HCT116 (cell line): Measurements from ENCODE around the gene ERBB4. TPM values are rescaled to one million over a fixed set of nuclear protein-coding genes. Genes with fewer than 3 reads are reported as not detected.
A peak's percentile ranks its signal among the peaks of the same experiment; 100 is the strongest.

Experiments
- ATAC-seq: fragments of 200-7000 bp; cut with Tn5 transposase; 2 replicates; pipeline ENCODE4 v1.9.1; 2020; ENCODE audit warnings: mild to moderate bottlenecking, moderate library complexity
- BruUV-seq: library from RNA; stranded (reverse); fragments of 400-500 nt; replicated peaks from 2 replicates; lab custom pipeline; 2021; lab: Mats Ljungman, UMichigan
- CTCF ChIA-PET: fragments of 300-600 bp; sonication (Branson Sonifier 250); formaldehyde crosslinking; loops from one replicate; lab custom pipeline; 2021; ENCODE audit warnings: antibody characterized with exemption; lab: Charles Lee
- POLR2A ChIA-PET: fragments of 300-600, 350-600 bp; sonication (Branson Sonifier 250); formaldehyde crosslinking; loops from one replicate; lab custom pipeline; 2021; ENCODE audit warnings: antibody characterized with exemption; lab: Charles Lee
- RAD21 ChIA-PET, 2 experiments: fragments of 300-600 bp; sonication (Branson Sonifier 250); formaldehyde crosslinking; loops; one replicate each; lab custom pipeline; 2023; ENCODE audit warnings: low total read pairs in 2 of 2; ENCODE audit not compliant: uncharacterized antibody in 2 of 2, unreplicated experiment in 2 of 2, low non-redundant PET in 1 of 2; lab: Charles Lee
- DNase-seq: peaks from one replicate; pipeline ENCODE4 v3.0.0-alpha.2; 2010; ENCODE audit warnings: low read depth, low spot score
- H2AFZ ChIP-seq: fragments of 200-600 bp; shearing (Covaris generic), sonication (generic); 2 replicates; pipeline ENCODE4 v1.6.1; 2017; ENCODE audit warnings: low read depth, mixed run types, mixed read lengths, antibody characterized with exemption, low read length; ENCODE audit not compliant: poor library complexity, severe bottlenecking
- H3K27ac ChIP-seq: 2 replicates; pipeline ENCODE4 v1.5.1; 2012; ENCODE audit warnings: low read depth, low read length
- H3K27me3 ChIP-seq: fragments of 200-600 bp; sonication (generic); 2 replicates; pipeline ENCODE4 v1.6.1; 2016; ENCODE audit warnings: mixed run types, low read length, mixed read lengths; ENCODE audit not compliant: insufficient read depth
- H3K36me3 ChIP-seq, 2 experiments: fragments of 200-500 bp in 1 of 2; fragments of 200-600 bp in 1 of 2; sonication (Bioruptor generic) in 1 of 2; sonication (generic) in 1 of 2; 2 replicates each; pipeline versions ENCODE4 v1.5.1 to v1.6.1; 2014 to 2016; ENCODE audit warnings: low read length in 2 of 2, inconsistent platforms in 1 of 2, mixed read lengths in 1 of 2, mixed run types in 1 of 2; ENCODE audit not compliant: insufficient read depth in 2 of 2, control insufficient read depth in 1 of 2
- H3K4me1 ChIP-seq, 2 experiments: fragments of 200-600 bp in 1 of 2; sonication (generic) in 1 of 2; 2 replicates each; pipeline versions ENCODE4 v1.5.1 to v1.6.1; 2012 to 2017; ENCODE audit warnings: low read length in 2 of 2, inconsistent platforms in 1 of 2, mild to moderate bottlenecking in 1 of 2, mixed read lengths in 1 of 2, mixed run types in 1 of 2, moderate library complexity in 1 of 2; ENCODE audit not compliant: insufficient read depth in 2 of 2, control insufficient read depth in 1 of 2
- H3K4me2 ChIP-seq: fragments of 200-600 bp; sonication (generic); 2 replicates; pipeline ENCODE4 v1.6.1; 2017; ENCODE audit warnings: mixed run types, low read length, mixed read lengths
- H3K4me3 ChIP-seq, 2 experiments: fragments of 200-600 bp in 1 of 2; sonication (generic) in 1 of 2; replicated peaks in 1 of 2; 2 replicates each; pipeline ENCODE4 v1.5.1; 2011 to 2016; ENCODE audit warnings: low read length in 2 of 2, control low read depth in 1 of 2, low read depth in 1 of 2, mild to moderate bottlenecking in 1 of 2, mixed read lengths in 1 of 2, mixed run types in 1 of 2
- H3K79me2 ChIP-seq: fragments of 200-600 bp; sonication (generic); 2 replicates; pipeline ENCODE4 v1.6.1; 2017; ENCODE audit warnings: mild to moderate bottlenecking, mixed run types, low read length, moderate library complexity, mixed read lengths; ENCODE audit not compliant: insufficient read depth
- H3K9ac ChIP-seq: fragments of 200-600 bp; sonication (generic); 2 replicates; pipeline ENCODE4 v1.6.1; 2016; ENCODE audit warnings: low read length, mixed read lengths
- H3K9me2 ChIP-seq: fragments of 200-600 bp; sonication (generic), shearing (Covaris generic); 2 replicates; pipeline ENCODE4 v1.6.1; 2017; ENCODE audit warnings: mixed run types, mild to moderate bottlenecking, moderate library complexity; ENCODE audit not compliant: insufficient read depth
- H3K9me3 ChIP-seq, 2 experiments: fragments of 200-500 bp in 1 of 2; fragments of 200-600 bp in 1 of 2; sonication (Bioruptor generic) in 1 of 2; sonication (generic) in 1 of 2; 2 replicates each; pipeline ENCODE4 v1.6.1; 2014 to 2017; ENCODE audit warnings: low read length in 2 of 2, mixed read lengths in 2 of 2, inconsistent platforms in 1 of 2, low read depth in 1 of 2, mild to moderate bottlenecking in 1 of 2, mixed run types in 1 of 2, moderate library complexity in 1 of 2; ENCODE audit not compliant: control insufficient read depth in 1 of 2, insufficient read depth in 1 of 2
- H4K20me1 ChIP-seq: fragments of 200-600 bp; sonication (generic), shearing (Covaris generic); 2 replicates; pipeline ENCODE4 v1.6.1; 2017; ENCODE audit warnings: mixed run types, mild to moderate bottlenecking, moderate library complexity; ENCODE audit not compliant: insufficient read depth
- CEBPB ChIP-seq: IDR thresholded peaks from 2 replicates; pipeline ENCODE4 v1.6.1; 2012; ENCODE audit warnings: low read depth
- ELF1 ChIP-seq: IDR thresholded peaks from 2 replicates; pipeline ENCODE4 v1.6.1; 2012; ENCODE audit warnings: low read depth, borderline replicate concordance
- EZH2phosphoT487 ChIP-seq: fragments of 200-600 bp; IDR thresholded peaks from 2 replicates; pipeline ENCODE4 v1.6.1; 2018; ENCODE audit warnings: antibody characterized with exemption, borderline replicate concordance
- FOSL1 ChIP-seq: IDR thresholded peaks from 2 replicates; pipeline ENCODE4 v1.6.1; 2012; ENCODE audit warnings: low read depth
- MAX ChIP-seq: IDR thresholded peaks from 2 replicates; pipeline ENCODE4 v1.6.1; 2012
- POLR2AphosphoS5 ChIP-seq: IDR thresholded peaks from 2 replicates; pipeline ENCODE4 v1.6.1; 2011; ENCODE audit warnings: mild to moderate bottlenecking, low read depth, low read length, moderate library complexity
- RAD21 ChIP-seq: IDR thresholded peaks from 2 replicates; pipeline ENCODE4 v1.6.1; 2012; ENCODE audit warnings: low read depth, mild to moderate bottlenecking
- REST ChIP-seq: IDR thresholded peaks from 2 replicates; pipeline ENCODE4 v1.6.1; 2012; ENCODE audit warnings: low read depth
- SP1 ChIP-seq: IDR thresholded peaks from 2 replicates; pipeline ENCODE4 v1.6.1; 2012; ENCODE audit warnings: low read depth
- YY1 ChIP-seq: IDR thresholded peaks from 2 replicates; pipeline ENCODE4 v1.6.1; 2011; ENCODE audit warnings: low read length, low read depth, moderate library complexity, mild to moderate bottlenecking; ENCODE audit not compliant: insufficient replicate concordance; ENCODE audit errors: extremely low read depth
- ZFX ChIP-seq: fragments of 450-650 bp; IDR thresholded peaks from 2 replicates; pipeline ENCODE4 v1.6.1; 2017
- ZNF274 ChIP-seq: fragments of 200-500 bp; sonication (Bioruptor generic); IDR thresholded peaks from 2 replicates; pipeline ENCODE4 v1.6.1; 2014; ENCODE audit warnings: mild to moderate bottlenecking, low read depth, low read length, inconsistent platforms
- intact Hi-C: fragments of 100-400 bp; cut with micrococcal nuclease; formaldehyde crosslinking; loops from 2 replicates; pipeline ENCODE4 v1.10.0; 2022
- total RNA-seq: library from RNA; stranded (reverse); gene quantifications from one replicate; pipeline ENCODE4 v1.2.1, GENCODE V29; 2021; ENCODE audit not compliant: unreplicated experiment

The ERBB4 gene
- total RNA-seq, 1 experiment from 2014 or later, result 0.10 TPM

DNA sequence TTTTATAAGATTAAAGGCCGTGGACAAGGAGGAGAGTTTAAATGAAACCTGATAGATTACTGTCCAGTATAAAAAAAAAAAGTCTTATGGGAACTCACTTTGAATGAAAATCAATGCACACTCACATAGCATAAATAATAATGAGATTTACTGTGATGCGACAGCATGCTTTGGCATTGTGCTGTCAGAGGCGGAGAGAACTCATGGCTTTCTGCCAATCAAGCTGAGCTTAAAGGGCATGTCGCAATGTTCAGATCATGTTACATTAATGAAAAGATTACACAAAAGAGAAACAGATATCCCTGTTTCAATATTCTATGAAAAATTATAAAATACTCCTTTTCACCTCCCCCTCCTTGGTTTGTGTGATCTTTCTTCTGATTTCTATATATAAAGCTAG is 310.8 kb downstream of the ERBB4 start:
- Histone ChIP-seq H3K9me3 (no peaks in the 10 kb centered on the region), H2AFZ (peak overlapping the region; percentile 72), H3K4me1 (peaks cover 3 to 6% of the 10 kb centered on the region in 2 experiments; a peak in 2 of 4 replicates), H3K4me2 (no peak overlapping the region), H4K20me1 (no peaks in the 10 kb centered on the region), H3K9ac (no peak overlapping the region), H3K27me3 (no peaks in the 10 kb centered on the region), H3K36me3 (no peaks in the 10 kb centered on the region), H3K79me2 (no peaks in the 10 kb centered on the region), H3K27ac (no peak overlapping the region), H3K4me3 (no peak overlapping the region), H3K9me2 (no peaks in the 10 kb centered on the region)
- ChIA-PET CTCF (no interaction called here), POLR2A (no interaction called here), RAD21 (no interaction called here)
- DNase-seq, result peak; percentile 52
- no TSS peak for BruUV-seq
- intact Hi-C loops, result no loop called here
- TF ChIP-seq MAX (peak; percentile 19; the same call in 1 of the 2 replicates), SP1 (peak; percentile 11; the same call in 1 of the 2 replicates), CEBPB (peak; percentile 97), YY1 (no peak)
- ATAC-seq, result 0 out of 2 replicates have a peak, but pooled peaks have one; percentile 53

DNA sequence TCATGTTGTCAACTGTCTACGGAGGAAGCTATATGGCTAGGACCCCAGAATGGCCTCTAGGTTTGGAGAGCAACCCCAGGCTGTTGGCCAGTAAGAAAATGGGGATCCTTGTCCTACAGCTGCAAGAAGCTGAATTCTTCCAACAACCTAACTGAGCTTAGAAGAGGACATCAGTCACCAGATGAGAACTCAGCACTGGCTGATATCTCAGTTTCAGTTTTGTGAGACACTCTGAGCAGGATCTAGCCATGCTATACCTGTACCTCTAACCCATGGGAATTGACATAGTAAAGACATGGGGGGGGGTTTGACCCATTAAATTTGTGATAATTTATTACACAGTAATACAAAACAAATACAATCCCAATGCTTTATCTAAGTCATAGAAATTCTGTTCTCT is 312.5 kb downstream of the ERBB4 start:
- intact Hi-C loops, result no loop called here
- no peak overlapping the region for H3K27ac ChIP-seq
- ChIA-PET POLR2A (no interaction called here), RAD21 (no interaction called here)
- H3K9ac ChIP-seq, result no peak overlapping the region
- DNase-seq, result no peak
- H3K4me2 ChIP-seq, result no peak overlapping the region
- peaks cover 3 to 6% of the 10 kb centered on the region in 2 experiments; a peak in 2 of 4 replicates for H3K4me1 ChIP-seq
- H3K9me3 ChIP-seq, result no peaks in the 10 kb centered on the region
- H3K27me3 ChIP-seq, result no peaks in the 10 kb centered on the region
- H3K4me3 ChIP-seq, result no peak overlapping the region
- BruUV-seq, result no TSS peak
- no peak overlapping the region for H2AFZ ChIP-seq
- H3K9me2 ChIP-seq, result no peaks in the 10 kb centered on the region
- ATAC-seq, result no peak
- TF ChIP-seq FOSL1 (no peak), ELF1 (no peak), EZH2phosphoT487 (no peak), RAD21 (no peak), ZFX (no peak), REST (no peak), CEBPB (no peak), POLR2AphosphoS5 (no peak), ZNF274 (no peak)
- TF ChIP-seq, all 23 proteins: peak for 0
- CTCF ChIA-PET, result no interaction called here
- Histone ChIP-seq H4K20me1 (no peaks in the 10 kb centered on the region), H3K36me3 (no peaks in the 10 kb centered on the region), H3K79me2 (no peaks in the 10 kb centered on the region)
